Measurements from ENCODE around the gene CACNA1E.

Gene CACNA1E

GRCh38 chr1:181778640-181779260 is 295.4 kb downstream of the CACNA1E start:
- DNase-seq = no peak

- DNase-seq = no peak
These were observed 296.0 kb downstream of the CACNA1E start for GRCh38 chr1:181779343-181779742.

DNA sequence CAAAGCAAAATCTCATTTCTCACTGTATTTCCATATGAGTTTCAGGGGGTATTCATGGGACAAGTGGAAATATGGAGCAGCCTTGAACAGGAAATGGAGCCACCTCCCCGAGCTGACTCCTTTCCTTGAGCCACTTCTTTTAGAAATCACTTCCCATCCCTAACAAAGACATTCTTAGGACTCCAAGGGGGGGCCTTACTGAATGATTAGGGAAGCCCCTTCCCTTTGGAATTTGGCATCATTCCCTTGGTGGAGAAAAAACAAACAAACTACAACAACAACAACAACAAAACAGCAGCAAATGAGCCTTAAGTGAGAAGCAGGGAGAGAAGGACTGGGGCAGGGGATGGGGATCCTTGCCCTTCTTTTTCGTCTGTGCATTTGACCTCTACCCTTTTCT is 299.9 kb downstream of the CACNA1E start:
- no peak for DNase-seq

GRCh38 chr1:181784039-181784683 is 300.8 kb downstream of the CACNA1E start:
- DNase-seq = no peak

- DNase-seq = no peak
These were observed 306.1 kb downstream of the CACNA1E start for GRCh38 chr1:181789395-181789794.

GRCh38 chr1:181791721-181792120 is 308.4 kb downstream of the CACNA1E start:
- no peak for DNase-seq

DNA sequence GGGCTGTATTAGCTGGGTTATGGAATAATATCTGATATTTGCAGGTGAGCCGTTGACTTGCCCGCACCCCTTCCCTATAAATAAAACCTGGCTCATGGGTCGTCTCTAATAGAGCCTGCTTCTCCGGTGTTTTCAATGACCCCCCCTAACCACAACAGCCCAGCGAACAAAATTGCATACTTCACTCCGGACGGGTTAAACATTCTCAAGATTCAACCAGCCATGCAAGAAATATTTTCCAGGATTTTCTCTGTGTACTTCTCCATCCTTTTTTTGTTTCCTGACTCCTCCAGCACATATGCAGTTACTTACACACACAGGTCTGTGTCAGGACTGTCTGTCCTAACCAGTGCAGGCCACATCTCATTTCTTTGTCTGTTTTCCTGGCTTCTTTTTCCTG is 310.5 kb downstream of the CACNA1E start:
- DNase-seq = no peak

DNA sequence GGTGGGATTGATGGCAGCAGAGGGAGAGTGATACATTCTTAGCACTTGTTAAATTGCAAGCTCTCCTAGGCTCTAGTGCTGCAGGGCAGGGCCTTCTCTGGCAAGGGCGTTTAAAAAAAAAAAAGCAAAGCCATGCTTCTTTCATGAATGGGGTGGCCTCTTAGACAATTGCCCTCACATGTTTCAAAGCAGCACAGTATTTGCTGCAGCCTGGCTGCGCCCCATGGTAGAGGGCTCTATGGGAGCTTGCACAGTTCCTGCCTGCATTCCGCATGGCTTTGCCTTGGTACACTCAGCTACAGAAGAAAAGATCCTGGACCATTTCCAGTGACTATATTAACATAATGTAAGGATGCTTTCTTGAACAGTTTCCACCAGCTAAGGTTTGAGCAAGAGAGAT is 311.0 kb downstream of the CACNA1E start:
- DNase-seq = no peak

DNA sequence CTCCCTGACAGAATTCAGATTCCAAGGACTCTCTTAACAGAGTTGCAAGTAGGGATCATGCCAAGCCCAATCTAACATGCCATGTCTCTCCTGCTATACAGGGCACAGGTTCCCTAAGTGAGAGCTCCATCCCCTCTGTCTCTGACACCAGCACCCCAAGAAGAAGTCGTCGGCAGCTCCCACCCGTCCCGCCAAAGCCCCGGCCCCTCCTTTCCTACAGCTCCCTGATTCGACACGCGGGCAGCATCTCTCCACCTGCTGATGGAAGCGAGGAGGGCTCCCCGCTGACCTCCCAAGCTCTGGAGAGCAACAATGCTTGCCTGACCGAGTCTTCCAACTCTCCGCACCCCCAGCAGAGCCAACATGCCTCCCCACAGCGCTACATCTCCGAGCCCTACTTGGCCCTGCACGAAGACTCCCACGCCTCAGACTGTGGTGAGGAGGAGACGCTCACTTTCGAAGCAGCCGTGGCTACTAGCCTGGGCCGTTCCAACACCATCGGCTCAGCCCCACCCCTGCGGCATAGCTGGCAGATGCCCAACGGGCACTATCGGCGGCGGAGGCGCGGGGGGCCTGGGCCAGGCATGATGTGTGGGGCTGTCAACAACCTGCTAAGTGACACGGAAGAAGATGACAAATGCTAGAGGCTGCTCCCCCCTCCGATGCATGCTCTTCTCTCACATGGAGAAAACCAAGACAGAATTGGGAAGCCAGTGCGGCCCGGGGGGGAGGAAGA is 315.0 kb downstream of the CACNA1E start:
- no peak for DNase-seq

GRCh38 chr1:181801617-181802016 is 318.3 kb downstream of the CACNA1E start:
- DNase-seq = no peak

DNA sequence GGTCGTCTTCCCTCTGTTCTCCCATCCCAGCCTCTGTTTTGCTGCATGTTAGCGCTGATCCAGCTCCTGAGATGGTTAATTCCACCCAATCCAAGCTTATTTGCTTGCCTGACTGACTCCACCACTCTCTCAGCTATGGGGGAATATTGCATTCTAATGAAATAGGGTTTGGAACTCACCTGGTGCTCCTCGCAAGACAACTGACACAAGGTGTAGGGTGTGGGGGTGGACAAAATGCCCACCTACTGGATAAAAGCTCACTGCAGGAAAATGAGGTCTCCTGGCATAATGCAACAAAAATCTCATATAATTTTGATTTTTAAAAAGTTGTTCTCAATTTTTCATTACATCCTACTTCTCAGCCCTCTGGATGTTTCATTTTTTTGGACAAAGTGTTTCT is 319.1 kb downstream of the CACNA1E start:
- DNase-seq = no peak

GRCh38 chr1:181803421-181803820 is 320.1 kb downstream of the CACNA1E start:
- DNase-seq = no peak

- DNase-seq = no peak
These were observed 321.7 kb downstream of the CACNA1E start for GRCh38 chr1:181804989-181805388.

DNA sequence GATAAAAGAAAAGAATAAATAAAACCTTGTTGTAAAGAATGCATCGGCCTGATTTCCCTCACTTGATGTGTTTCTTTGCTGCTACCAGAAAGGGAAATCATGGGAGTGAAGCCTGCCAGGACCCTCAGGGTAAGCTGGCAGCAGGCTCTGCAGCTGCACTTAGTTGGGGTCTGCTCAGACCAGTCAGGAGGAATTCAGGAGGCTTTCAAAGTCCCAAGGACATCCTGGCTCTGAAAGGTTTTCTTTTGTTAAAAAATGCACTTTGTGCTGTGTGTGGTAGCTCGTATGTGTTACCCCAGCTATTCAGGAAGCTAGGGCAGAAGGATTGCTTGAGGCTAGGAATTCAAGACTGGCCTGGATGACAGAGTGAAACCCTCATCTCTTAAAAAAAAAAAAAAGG is 323.4 kb downstream of the CACNA1E start:
- no peak for DNase-seq

- DNase-seq = no peak
These were observed 323.9 kb downstream of the CACNA1E start for GRCh38 chr1:181807251-181807650.

DNA sequence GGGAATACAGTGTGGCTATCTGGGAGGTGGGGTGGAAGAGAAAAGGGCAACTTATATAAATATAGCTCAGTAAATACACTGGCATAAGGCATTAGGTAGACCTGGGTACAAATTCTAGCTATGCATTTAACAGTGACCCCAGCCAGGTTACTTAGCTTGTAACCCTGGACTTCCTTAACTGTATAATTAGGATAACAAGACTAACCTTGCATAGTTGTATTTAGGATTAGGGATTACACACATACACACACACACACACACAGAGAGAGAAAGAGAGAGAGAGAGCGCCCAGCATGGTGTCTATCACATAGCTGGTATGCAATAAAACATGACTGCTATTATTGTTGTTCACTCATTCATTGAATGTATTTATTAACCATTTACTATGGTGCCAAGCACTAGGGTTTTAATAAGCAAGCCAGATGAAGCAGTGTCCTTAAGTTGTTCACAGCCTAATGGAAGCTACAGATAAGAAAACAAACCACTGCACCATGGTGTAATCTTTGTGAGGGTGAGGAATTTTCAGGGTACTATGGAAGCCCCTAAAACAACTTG is 326.8 kb downstream of the CACNA1E start:
- no peak for DNase-seq

- DNase-seq = no peak
These were observed 328.9 kb downstream of the CACNA1E start for GRCh38 chr1:181812208-181812607.

DNA sequence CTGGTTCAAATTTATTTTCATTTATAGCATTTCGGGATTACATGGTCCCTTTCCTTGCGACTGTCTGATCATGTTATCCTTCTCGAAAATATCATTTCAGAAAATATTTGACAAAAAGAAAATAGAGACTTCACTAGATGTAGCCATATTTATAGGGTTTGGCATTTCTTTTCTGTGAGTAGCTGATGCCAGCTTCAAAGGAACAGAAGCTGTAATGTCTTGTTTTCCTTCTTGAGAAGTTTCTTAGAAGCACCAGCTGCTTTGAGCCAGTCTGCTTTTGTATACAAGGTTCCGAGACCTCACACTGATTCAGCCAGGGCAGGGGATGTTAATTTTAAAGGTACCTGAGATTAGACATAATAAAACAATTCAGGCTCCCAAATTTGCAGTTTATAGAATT is 329.9 kb downstream of the CACNA1E start:
- DNase-seq = no peak

GRCh38 chr1:181816608-181817007 is 333.3 kb downstream of the CACNA1E start:
- DNase-seq = no peak

GRCh38 chr1:181817091-181817490 is 333.8 kb downstream of the CACNA1E start:
- DNase-seq = no peak

DNA sequence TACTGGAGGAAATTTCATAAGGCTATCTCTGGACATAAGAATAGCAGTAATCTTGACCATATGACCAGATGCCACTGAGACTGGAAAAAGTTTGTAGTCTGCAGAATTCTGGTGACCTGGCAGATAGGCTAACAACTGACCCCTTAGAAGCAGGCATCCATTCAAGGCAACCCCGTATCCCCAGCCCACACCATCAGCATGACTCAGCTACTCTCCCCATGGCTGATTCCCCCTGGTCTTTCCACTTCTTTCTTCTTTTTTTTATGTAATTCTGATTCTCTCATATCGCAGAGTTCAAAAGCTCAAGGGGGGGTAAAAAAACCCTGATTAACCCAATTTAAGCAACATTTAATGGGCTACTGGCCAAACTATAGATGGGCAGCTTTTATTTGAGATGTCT is 335.1 kb downstream of the CACNA1E start:
- no peak for DNase-seq

- no peak for DNase-seq
These were observed 335.6 kb downstream of the CACNA1E start for GRCh38 chr1:181818943-181819342.

DNA sequence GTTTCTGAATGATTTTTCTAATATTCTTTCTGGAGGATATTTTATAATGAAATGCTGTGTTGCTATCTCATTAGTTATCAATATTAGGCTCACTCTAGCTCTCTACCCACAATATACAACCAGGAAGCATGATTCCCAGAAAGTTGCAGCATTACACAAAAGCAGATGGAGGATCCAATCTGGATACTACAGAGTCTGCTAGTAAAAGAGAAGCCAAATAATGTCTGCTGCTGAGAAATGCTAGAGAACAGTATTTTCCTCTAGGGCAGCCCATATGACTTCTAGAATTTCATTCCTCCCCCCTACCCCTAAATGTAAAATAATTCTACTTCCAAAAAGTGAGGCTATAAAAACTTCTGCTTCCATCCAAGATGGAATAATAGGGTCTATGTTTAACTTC is 338.4 kb downstream of the CACNA1E start:
- no peak for DNase-seq
